DMS53 treated with DMSO at 0.1 percent for 48 hours (cell line): ENCODE measurements around the gene QSOX2.

Experiments used
- DNase-seq: peaks from one replicate; lab custom pipeline; 2025; ENCODE audit not compliant: unreplicated experiment; lab: John Stamatoyannopoulos, UW

Gene QSOX2

DNA sequence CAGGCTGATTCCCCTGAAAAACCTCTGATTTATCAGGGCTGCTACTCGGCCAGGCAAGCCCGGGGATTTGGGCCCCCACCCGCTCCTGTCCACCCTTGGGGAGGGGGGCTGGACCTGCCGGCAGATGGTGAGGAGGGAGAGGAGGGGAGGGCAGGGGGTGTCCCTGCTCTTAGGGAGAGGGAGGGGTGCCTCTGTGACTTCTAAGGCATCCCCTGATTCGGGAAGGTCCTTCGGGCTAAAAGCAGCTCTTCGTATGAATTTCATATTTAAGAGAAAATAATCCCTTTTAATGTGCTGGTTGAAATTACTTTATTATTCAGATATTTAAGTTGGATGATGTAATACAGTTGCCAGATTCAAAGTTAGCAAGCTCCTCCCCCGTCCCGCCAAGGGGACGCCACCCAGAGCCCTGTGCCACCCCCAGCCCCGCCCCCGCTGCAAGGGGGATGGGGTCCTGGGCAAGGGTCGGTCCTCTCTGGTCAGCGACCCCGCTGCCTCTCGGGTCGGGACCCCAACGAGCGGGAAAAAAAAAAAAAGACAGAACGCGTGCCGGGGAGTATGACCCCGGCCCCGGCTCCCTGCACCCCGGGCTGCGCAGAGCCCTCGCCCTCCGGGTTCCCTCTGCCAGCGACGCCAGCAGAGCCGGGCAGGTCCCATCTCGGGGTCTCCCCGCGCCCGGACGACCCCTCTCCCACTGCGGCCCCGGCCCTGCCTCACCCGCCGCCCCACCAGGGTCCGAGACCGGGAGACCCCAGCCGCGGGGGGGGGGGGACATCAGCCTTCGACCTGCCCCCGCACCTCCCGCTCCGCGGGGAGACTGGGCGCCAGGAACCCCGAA, 53.1 kb downstream of the QSOX2 start:
- DNase-seq, result no peak

DNA sequence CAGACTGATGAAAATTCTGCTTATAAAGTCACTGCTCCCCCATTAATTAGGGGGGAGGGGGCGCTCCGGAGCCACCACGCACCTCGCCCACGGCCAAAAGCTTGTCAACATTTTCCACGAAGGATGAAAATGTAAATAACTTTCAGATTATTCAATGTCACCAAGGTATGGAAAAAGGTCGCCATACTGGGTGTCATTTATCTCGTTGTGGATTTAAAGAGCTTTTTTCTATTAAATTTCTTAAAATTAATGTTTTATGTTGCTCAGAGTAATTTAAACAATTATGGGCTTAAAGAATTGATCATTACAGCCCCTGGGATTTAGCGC, 53.7 kb downstream of the QSOX2 start:
- DNase-seq, result no peak

- no peak for DNase-seq
These were observed 54.3 kb downstream of the QSOX2 start for GRCh38 chr9:136191099-136191959.

- DNase-seq, result no peak
These were observed 55.0 kb downstream of the QSOX2 start for GRCh38 chr9:136190656-136191055.

DNA sequence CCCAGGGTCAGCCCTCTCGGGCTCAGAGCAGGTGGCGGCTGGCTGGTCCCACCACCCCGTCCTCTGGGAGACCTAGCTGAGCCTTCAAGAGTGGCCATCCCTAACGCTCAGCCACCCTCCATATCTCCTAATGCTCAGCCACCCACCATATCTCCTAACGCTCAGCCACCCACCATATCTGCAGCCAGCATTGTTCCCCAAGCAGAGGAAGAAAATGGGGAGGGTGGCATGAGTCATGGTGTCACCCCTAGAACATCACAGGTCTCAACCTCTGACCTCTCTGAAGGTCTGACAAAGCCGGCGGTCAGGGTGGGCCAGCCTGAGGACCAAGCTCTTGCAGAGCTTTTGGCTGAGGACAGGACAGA, 55.4 kb downstream of the QSOX2 start:
- no peak for DNase-seq

DNA sequence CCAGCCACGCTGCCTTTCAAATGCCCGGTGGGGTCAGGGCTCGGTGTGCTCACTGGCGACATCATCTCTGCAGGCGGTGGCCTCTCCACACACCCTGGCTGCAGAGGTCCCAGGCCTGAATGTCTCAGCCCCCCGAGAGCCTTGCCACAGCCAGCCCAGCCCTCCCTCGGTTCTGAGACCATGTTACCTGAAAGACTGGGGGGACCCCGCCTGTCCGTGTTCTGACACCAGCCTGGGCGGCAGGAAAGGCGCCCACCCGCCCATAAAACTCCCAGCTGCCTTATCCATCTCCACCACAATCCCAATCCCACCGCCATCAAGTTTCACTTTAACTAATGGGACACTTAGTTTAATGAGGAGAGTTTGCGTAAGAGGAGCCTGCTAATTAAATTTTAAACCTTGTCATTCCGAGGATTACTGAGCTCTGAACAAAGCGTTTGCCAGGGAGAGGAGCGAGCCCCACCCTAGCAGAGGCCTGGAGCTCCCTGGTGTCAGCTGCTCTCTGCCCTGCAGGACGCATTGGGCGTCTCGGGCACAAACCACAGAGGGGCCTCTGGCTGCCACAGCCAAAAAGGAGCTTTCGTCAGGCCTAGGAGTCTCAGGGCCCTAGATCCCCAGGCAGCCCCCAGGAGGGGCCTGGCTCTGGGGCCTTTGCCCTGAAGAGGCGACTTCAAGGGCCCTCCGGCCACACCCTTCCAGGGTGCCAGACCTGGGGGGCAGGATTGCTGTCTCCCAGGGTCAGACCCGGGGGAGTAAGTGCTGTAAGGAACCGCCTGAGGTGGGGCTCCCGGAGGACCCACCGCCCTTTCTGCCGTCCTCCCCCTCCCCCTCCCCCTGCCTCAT, 56.0 kb downstream of the QSOX2 start:
- DNase-seq, result no peak

GRCh38 chr9:136187683-136188586, 57.7 kb downstream of the QSOX2 start:
- no peak for DNase-seq

DNA sequence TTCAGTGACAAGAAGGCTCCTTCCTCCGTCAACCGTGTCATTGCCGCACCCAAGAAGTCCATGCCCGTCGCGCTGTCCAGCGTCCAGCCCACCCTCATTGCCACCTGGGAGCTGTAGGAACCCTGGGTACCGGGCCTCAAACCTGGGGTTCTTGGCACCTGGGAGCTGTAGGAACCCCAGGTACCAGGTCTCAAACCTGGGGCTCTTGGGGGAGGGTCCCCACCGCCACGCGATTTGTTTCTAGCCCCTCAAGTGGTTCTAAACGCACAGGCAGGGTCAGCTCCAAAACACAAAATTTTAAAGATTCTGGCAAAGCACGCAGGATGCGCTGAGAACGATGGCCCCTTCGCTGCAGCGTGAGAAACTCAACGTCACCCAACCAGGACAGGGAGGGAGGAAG, 58.4 kb downstream of the QSOX2 start:
- DNase-seq, result no peak

GRCh38 chr9:136186386-136186785, 59.2 kb downstream of the QSOX2 start:
- DNase-seq, result no peak

- no peak for DNase-seq
These were observed 59.8 kb downstream of the QSOX2 start for GRCh38 chr9:136185596-136186366.

DNA sequence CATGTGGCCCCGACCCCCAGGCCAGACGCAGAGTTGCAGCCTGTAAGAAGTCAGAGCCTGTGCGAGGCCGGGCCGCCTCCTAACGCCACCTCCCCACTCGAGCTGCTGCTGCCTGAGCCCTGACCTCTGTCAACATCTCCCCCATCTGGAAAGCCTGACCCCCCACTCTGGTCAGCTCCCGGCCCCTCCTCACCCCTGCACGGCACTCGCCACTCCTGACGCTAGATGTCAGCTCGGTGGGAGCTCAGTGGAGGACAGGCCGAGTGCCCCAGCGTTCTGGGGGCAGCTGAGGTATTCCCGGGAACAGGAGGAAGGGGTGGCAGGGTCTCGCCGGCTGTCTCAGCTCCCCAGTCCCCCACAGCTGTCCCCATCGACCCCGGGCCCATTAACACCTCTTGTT, 60.5 kb downstream of the QSOX2 start:
- DNase-seq, result no peak

GRCh38 chr9:136182850-136183422, 62.7 kb downstream of the QSOX2 start:
- no peak for DNase-seq

GRCh38 chr9:136182420-136182787, 63.2 kb downstream of the QSOX2 start:
- no peak for DNase-seq

DNA sequence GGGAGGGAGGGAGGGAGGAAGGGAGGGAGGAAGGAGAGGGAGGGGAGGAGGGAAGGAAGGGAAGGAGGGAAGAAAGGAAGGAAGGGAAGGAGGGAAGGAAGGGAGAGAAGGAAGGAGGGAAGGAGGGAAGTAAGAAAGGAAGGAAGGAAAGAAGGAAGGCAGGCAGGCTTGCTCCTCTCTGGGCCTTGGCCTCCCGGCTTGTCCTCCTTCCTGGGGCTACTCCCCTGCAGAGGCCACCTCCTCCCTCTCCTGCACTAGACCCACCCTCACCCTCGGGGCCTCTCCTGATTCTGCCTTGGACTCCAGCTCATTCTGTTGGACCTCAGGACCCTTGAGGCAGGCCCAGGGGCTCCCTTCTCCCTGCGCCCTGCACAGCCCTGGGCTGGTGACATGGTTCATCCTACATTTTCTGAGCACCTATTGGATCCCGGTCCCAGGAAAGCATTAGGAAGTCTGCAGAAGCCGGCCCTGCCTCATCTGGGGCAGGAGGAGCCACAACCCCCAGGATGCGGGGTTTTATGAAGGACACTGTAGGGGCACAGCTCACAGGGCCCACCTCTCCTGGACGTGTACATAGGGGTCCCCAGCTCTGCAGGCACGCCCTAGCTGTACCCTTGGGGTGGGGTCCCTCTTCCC, 63.7 kb downstream of the QSOX2 start:
- no peak for DNase-seq

GRCh38 chr9:136180586-136180985, 65.0 kb downstream of the QSOX2 start:
- DNase-seq, result no peak

GRCh38 chr9:136179761-136180160, 65.9 kb downstream of the QSOX2 start:
- DNase-seq, result no peak

DNA sequence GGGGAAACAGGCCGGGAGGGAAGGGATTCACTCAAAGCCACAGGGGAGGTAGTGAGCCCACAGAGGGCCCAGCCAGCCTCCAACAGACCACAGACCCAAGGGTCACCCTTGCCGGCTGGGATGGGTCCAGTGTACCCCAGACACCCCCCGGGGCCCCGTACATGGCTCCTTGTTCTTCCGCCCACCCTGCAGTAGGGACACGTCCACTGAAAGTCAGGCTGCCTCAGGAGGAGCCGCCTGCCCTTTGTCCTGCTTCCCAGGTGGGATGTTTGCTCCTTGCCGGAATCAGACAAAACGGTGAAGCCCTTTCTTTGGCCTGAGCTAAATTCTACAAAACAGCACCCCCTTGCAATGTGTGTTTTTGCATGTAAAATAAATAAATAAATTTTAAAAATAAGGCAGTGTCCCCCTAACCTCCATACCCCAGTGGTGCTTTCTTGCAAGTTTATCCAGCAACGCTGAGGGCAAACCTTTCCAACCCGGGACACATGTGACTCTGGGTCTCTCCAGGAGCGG, 66.5 kb downstream of the QSOX2 start:
- no peak for DNase-seq

DNA sequence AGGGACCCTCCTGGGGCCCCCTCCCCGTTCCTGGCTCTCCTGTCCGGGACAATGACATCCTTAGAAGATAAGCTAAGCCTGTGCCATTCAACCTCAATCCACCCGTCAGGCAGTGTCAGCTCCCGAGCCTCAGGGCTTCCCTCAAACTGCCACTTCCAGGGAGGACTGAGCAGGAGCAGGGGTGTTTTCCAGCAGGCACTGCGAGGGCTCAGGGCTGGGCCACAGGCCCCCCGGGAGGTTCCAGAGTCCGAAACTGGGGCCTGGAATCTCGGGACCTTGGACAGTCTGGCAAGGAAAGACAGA, 66.9 kb downstream of the QSOX2 start:
- DNase-seq, result no peak
